Esophagus (tissue), 2 donors: ENCODE results near the gene GAPDHS. TPM values are rescaled to one million over a fixed set of nuclear protein-coding genes. Genes with fewer than 3 reads are reported as not detected.

Source experiments
- H3K27ac ChIP-seq, 2 donors: one replicate each; pipeline ENCODE4 v1.5.1; 2013; ENCODE audit warnings: low read depth in 2 of 2, mild to moderate bottlenecking in 2 of 2, inconsistent platforms in 1 of 2, low read length in 1 of 2, moderate library complexity in 1 of 2
- H3K27me3 ChIP-seq, 2 donors: one replicate each; pipeline ENCODE4 v1.6.1; 2013; ENCODE audit warnings: low read length in 2 of 2, control low read depth in 1 of 2, mild to moderate bottlenecking in 1 of 2; ENCODE audit not compliant: insufficient read depth in 2 of 2, control insufficient read depth in 1 of 2
- H3K36me3 ChIP-seq, 2 donors: one replicate each; pipeline ENCODE4 v1.6.1; 2013; ENCODE audit warnings: low read length in 1 of 2; ENCODE audit not compliant: control insufficient read depth in 2 of 2, insufficient read depth in 2 of 2
- H3K4me1 ChIP-seq, 2 donors: one replicate each; pipeline ENCODE4 v1.6.1; 2013; ENCODE audit warnings: low read length in 1 of 2; ENCODE audit not compliant: control insufficient read depth in 2 of 2, insufficient read depth in 2 of 2
- H3K4me3 ChIP-seq, 2 donors: one replicate each; pipeline ENCODE4 v1.5.1; 2013; ENCODE audit warnings: low read length in 2 of 2, mild to moderate bottlenecking in 2 of 2, low read depth in 1 of 2, moderate library complexity in 1 of 2
- H3K9me3 ChIP-seq, 2 donors: one replicate each; pipeline ENCODE4 v1.6.1; 2013; ENCODE audit warnings: mild to moderate bottlenecking in 2 of 2, low read depth in 1 of 2, low read length in 1 of 2, moderate library complexity in 1 of 2; ENCODE audit not compliant: control insufficient read depth in 2 of 2, insufficient read depth in 1 of 2
- WGBS, 2 donors: extraction: QIAGEN DNeasy Blood & Tissue Kit; methylation state at CpG; one replicate each; pipeline ENCODE4 v1.1.7; 2013; 5-methylcytosine and 5-hydroxymethylcytosine counted together
- polyA plus RNA-seq, 2 donors: library from polyadenylated mRNA; stranded (reverse); fragments of 200-250 nt; gene quantifications; one replicate each; pipeline ENCODE4 v1.2.3, GENCODE V29; 2013
- donor health status: healthy with polysubstance abuse.
- donor health status: Bipolar disorder and iron deficiency.

GAPDHS gene
- polyA plus RNA-seq = not detected

DNA sequence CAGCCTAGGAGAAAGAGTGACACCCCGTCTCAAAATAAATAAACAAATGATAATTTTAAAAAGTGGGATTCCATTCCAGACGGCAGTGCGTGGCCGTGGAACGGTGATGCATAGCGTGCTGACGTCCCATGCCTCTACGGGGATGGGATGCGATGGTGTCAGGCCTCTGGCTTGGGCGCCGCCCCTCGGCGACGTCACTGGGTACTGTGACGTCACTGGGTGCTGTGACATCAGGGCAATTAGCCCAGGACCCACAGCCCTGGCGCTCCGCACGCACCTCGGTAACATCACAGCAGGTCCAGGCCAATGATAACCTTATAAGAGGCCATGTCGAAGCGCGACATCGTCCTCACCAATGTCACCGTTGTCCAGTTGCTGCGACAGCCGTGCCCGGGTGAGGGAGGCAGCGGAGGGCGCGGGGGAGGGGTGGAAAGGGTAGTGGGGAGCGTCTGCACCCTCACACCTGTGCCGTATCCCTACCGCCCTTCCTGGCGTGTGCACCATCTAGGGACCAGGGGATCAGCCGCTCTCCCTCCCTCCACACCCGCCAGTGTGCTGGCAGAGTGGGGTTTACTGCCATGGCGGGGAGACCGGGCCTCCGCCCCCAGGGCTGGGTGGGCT, at the start of gene GAPDHS:
GAPDHS (plus strand) TSS at position 256 of the 621 bp plus-strand sequence; CDS start at position 328, 72 bp downstream.
- Histone ChIP-seq H3K4me1 (peaks cover 3 to 20% of the 10 kb centered on the region in 2 donors), H3K4me3 (no peak within 1 kb of the TSS), H3K27ac (no peak within 1 kb of the TSS), H3K9me3 (peaks cover 0 to 4% of the 10 kb centered on the region in 2 donors), H3K36me3 (no peaks in the 10 kb centered on the region), H3K27me3 (peaks cover 0 to 3% of the 10 kb centered on the region in 2 donors)
- WGBS, 2 donors = 31 to 33% methylated on average over 38 to 39 of the region's 39 CpGs

DNA sequence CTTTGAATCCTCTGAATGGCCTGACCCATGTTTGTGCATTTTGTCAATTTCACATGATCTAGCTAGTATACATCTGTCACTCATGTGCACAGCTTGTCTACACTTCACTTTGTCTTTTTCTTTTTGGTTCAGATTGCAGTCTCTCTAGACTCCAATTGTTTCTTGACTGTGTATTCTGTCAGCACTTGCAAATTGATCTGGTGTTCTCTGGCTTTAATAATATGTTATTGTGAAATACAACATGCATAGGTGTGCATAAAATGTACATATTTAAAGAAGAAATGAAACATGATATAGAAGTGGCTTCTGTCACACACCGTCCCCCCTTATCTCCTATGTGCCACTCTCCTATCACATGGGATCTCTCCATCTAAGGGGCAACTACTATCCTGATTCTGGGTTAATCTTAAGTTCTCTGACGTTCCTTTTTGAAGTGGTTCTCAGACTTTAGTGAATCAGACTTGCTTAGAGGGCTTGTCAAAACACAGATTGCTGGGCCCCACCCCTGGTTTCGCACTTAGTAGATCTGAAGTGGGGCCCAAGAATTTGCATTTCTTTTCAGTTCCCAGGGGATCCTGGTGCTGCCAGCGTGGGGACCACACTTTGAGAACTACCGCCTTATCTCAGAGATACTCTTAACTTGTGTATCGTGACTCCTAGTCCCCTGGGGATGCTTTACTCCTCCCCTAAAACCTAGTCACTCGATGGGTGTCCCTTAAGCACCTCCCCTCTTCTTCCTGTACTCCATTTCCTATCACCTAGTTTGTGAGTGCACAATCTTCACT, 48.8 kb upstream of the GAPDHS start:
- Histone ChIP-seq H3K4me3 (no peak overlapping the region), H3K4me1 (no peaks in the 10 kb centered on the region), H3K27me3 (no peaks in the 10 kb centered on the region), H3K36me3 (no peaks in the 10 kb centered on the region), H3K9me3 (no peaks in the 10 kb centered on the region), H3K27ac (no peak overlapping the region)
- 64 to 69% methylated on average over 7 of the region's 7 CpGs for WGBS, 2 donors

DNA sequence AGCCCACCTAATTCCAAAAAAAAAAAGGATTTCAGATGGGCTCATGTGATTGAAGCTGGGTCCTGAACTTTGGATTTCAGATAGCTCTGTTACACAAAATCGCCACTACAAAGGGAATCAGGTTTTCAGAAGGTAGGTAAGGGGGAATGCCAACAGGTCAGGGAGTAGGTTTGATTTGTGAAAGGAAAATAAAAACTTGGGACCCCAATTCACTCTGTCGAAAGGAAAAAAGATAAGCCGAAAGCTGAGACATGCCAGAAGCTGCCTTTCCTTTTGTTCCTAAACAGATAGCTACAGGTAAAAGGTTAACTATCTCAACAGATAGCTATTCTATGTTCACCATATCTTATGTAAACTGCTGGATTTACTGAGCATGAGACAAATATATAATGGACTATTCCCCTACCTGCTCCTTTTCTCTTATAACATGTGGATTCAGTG, 47.0 kb upstream of the GAPDHS start:
- no peaks in the 10 kb centered on the region for H3K36me3 ChIP-seq
- no peaks in the 10 kb centered on the region for H3K27me3 ChIP-seq
- no peak overlapping the region for H3K4me3 ChIP-seq
- WGBS, 2 donors = 66 to 72% methylated on average over 3 of the region's 3 CpGs
- no peaks in the 10 kb centered on the region for H3K9me3 ChIP-seq
- no peak overlapping the region for H3K27ac ChIP-seq
- H3K4me1 ChIP-seq = no peaks in the 10 kb centered on the region

DNA sequence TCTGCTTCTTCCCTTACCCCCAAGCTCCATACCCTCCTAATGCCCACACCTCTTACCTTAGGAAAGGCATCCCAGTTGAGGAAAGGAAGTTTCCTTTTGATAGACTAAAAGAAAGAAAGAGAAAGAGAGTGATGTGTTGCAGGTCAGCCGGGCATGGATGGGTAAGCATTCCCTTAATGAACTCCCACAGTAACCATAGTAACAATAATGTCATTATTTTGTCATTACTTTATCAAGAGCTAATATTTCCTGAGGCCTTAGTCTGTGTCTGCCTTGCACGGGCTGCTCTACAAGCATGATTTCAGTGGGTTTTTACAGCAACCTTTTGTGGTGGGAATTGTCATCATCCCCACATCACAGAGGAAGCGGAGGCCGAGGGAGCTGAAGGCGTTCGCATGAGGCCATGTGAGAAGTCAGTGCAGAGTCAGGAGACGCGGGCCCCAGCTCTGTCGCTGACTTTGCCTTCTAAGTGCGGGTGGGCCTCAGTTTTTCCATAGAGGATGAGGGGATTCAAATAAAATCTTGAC, 45.5 kb upstream of the GAPDHS start:
- H3K27ac ChIP-seq = no peak overlapping the region
- no peak overlapping the region for H3K4me3 ChIP-seq
- H3K9me3 ChIP-seq = no peaks in the 10 kb centered on the region
- no peaks in the 10 kb centered on the region for H3K36me3 ChIP-seq
- peaks cover 0 to 1% of the 10 kb centered on the region in 2 donors for H3K27me3 ChIP-seq
- no peaks in the 10 kb centered on the region for H3K4me1 ChIP-seq
- WGBS, 2 donors = 86 to 88% methylated on average over 10 of the region's 10 CpGs

DNA sequence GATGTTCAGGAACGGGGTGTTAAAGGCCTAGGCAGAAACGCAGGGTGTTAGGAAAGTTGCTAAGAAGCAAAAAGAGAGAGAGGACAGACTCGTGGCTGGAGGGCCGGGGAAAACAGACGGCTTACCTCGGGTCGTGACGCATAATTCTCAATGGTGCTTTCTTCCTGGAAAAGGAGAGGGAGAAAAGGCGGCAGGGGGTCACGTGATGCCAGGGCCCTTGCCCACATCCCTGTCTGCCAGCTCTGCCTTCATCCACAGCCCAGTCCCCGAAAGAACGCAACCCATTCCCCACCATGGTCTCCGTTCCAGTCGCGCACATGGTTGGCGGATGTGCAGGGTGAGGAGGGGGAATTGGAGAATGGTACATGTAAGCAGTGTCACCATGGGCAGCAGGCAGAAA, 44.6 kb upstream of the GAPDHS start:
- WGBS, 2 donors = 84 to 91% methylated on average over 16 of the region's 16 CpGs
- Histone ChIP-seq H3K4me3 (no peak overlapping the region), H3K27me3 (peaks cover 0 to 2% of the 10 kb centered on the region in 2 donors), H3K27ac (no peak overlapping the region), H3K36me3 (no peaks in the 10 kb centered on the region), H3K9me3 (no peaks in the 10 kb centered on the region), H3K4me1 (peaks cover 0 to under 1% of the 10 kb centered on the region in 2 donors)

DNA sequence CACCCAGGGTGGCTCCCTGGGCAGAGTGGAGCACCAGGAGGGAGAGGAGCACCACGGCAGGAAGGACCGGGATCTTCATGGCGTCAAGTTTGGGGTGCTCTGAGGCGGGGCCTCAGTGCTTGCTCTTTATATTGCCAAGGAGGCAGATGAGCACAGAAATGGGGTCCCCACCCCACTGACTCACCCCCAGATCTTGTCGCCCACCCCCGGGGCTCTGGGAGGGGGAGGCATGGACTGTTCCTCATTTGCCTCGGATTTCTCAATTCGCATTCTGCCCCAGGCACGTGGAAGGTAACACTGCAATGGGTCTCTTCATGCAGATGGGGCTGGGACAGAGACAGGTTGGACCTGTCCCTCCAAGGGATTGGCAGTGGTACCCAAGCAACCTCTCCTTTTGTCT, 42.9 kb upstream of the GAPDHS start, which contains the start of gene KRTDAP:
KRTDAP (minus strand) TSS at position 101 of the 400 bp plus-strand sequence; CDS start at position 79, 22 bp downstream.
- no peak within 1 kb of the TSS for H3K4me3 ChIP-seq
- H3K36me3 ChIP-seq = no peaks in the 10 kb centered on the region
- no peak within 1 kb of the TSS for H3K27ac ChIP-seq
- H3K4me1 ChIP-seq = peaks cover 2 to 5% of the 10 kb centered on the region in 2 donors
- 65 to 76% methylated on average over 9 of the region's 9 CpGs for WGBS, 2 donors
- peaks cover 0 to 2% of the 10 kb centered on the region in 2 donors for H3K27me3 ChIP-seq
- H3K9me3 ChIP-seq = no peaks in the 10 kb centered on the region

DNA sequence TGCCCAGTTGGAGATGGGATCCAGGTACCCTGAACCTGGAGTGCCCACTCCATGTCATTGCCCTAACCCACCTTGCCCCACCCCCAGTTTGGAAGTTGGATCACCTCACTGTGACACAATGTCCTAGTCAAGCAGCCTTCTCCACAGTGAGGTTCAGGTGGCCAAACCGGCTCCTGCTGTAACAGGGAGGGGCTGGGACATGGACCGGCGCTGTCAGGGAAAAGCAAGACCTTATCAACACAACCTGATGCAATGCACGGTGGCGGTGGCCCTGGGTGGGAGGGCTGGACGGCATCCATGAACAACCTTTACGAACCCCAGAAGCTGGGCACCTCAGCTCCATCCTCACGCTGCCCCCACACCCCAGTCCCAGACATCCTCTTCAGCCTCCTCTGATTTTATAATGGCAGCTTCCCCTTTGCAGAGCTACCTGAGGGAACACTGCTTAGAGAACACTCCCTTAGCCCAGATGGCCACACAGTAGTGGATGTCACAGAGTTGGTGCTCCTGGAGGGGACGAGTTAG, 41.4 kb upstream of the GAPDHS start:
- Histone ChIP-seq H3K4me3 (no peak overlapping the region), H3K27ac (peak overlapping the region in 1 of 2 donors; percentile 62), H3K4me1 (peaks cover 2 to 5% of the 10 kb centered on the region in 2 donors), H3K9me3 (no peaks in the 10 kb centered on the region), H3K36me3 (no peaks in the 10 kb centered on the region), H3K27me3 (peaks cover 0 to 2% of the 10 kb centered on the region in 2 donors)
- 76 to 77% methylated on average over 9 of the region's 9 CpGs for WGBS, 2 donors

DNA sequence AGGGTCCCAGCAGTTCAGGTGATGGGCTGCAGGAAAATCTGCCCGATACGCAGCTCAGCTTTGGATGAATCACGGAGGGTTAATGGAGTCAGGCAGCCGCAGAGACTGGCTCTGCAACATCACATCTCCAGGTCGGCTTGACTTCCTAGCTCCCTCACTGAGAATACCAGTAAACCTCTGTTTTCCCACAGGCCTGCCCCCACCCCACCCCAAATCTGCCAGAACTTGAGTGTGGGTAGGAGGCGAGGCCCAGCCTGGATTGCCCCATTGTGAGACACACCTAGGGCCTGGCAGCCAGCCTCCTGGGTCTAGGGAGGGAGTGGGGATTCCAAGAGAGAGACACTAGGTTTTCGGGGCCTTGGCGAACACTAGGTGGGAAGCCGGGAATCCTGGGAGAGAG, 39.3 kb upstream of the GAPDHS start:
- Histone ChIP-seq H3K27me3 (peaks cover 0 to 2% of the 10 kb centered on the region in 2 donors), H3K4me1 (peaks cover 2 to 5% of the 10 kb centered on the region in 2 donors), H3K27ac (peak overlapping the region; percentile 25 to 45), H3K4me3 (no peak overlapping the region), H3K36me3 (no peaks in the 10 kb centered on the region), H3K9me3 (no peaks in the 10 kb centered on the region)
- 63 to 70% methylated on average over 9 of the region's 9 CpGs for WGBS, 2 donors
